Activated CD4-positive, CD25-positive, alpha-beta regulatory T cell treated with anti-CD3 and anti-CD28 coated beads, Interleukin-2, amount 50 U/mL, for 72 hours (primary cell): ENCODE measurements around the gene SART3.
"Not testable (repeated sequence)": the region's sequence is repeated elsewhere in the genome, so short reads cannot be mapped to it uniquely, and the experiment has no call there.

Experiments
- DNase-seq: peaks from one replicate; pipeline ENCODE4 v3.0.0; 2021

Gene SART3

DNA sequence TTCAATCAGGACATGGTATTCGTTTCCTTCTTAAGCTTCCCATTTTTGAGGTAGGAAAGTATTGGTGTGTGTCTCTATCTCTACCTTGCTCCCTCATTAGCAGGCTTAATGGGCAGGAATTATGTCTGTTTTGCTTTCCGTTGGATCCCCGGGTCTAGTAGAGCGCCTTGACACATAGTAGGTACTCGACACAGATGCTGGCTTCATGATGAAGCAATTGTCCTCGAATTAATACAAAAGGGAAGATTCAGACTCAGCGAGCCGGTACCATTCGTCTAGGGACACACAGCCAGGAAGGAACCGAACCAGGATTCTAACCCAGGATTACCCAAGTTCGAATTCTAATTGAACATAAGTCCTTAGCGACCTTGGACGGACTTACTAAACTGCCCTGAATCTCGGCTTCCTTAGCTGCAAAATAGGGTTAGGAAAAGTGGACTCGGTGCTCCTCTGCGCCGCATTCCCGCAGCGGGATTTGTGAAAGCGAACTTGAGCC is 927 bp upstream of the SART3 start:
- no peak for DNase-seq

DNA sequence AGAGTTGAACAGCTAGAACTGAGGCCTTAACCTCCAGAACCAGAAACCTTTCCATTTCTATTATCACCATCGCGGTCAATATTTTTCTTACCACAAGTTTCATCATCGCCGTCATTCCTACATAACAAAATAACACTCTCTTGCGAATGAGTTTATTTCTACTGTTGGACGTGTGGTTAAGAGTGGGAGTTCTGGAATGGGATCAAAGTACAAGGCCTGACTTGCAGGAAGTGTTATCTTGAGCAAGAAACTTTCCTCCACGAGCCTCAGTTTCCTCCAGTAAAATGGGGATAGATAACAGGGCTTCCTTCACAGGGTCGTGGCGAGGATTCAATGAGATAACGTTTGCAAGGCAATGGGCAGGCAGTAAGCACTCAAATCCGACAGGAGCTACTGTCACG is 652 bp downstream of the SART3 start:
- DNase-seq: no peak

DNA sequence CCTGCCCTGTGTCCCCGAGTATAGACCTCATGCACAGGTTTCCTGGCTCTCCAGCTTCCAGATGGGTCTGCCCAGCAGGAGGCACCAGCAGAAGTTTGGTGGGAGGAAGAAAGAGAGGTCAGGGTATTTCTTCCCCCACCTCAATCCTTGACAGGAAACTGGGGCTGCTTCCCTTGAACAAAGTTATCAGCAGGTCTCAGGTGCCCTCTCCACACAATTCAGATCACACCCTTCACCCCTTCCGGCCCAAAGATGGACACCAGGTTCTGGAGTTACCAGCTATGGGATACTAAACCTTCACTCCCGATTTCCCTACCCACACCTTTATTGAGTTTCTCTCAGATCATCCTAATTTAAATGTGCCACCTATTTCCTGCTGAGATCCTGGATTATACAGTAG is 1.2 kb downstream of the SART3 start:
- no peak for DNase-seq

DNA sequence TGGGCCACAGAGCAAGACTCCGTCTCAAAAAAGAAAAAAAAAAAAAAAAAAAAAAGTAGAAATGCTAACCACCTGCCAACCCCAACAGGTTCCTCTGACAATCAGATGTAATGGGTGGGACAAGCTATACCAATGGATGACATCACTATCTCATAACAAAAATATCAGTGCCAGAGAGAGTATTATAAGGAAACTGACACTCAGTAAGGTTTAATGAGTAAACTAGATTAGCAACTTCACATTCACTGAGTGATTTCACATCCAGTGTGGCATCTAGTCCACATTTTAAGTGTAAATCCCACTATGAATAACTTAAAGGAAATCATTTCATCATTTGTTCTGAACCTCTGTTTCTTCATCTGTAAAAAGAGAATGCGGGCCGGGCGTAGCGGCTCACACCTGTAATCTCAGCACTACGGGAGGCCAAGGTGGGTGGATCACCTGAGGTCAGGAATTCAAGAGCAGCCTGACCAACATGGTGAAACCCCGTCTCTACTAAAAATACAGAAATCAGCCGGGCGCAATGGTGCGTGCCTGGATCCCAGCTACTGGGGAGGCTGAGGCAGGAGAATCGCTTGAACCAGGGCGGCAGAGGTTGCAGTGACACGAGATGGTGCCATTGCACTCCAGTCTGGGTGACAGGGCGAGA is 1.8 kb downstream of the SART3 start:
- DNase-seq: no peak

DNA sequence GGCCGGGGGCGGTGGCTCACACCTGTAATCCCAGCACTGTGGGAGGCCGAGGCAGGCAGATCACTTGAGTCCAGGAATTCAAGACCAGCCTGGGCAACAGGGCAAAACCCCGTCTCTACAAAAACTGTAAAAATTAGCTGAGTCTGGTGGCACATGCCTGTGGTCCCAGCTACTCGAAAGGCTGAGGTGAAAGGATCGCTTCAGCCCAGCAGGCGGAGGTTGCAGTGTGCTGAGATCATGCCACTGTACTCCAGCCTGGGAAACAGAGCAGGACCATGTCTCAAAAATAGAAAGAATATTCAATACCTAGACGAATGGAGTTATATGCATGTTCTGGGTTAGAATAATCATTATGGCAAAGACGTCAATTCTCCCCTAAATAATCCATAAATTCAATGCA is 5.6 kb downstream of the SART3 start:
- DNase-seq: not testable (repeated sequence)

DNA sequence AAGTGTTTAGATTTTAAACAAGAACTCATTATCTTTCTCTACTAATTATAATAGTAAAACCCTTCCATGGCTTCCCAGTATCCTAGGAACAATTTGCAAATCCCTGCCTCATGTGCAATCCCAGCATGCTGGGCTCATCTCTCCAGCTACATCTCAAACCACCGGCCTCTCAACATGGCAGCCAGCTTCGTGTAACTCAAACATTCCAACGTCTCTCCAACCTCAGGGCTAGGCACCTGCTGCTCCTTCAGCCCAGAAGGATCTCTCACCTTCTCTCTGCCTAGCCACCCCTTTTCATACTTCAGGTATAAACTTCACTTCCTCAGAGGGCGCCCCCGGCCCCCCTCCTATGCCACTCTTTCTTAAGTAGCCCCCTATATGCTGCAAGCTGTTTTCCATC is 7.2 kb downstream of the SART3 start:
- no peak for DNase-seq

DNA sequence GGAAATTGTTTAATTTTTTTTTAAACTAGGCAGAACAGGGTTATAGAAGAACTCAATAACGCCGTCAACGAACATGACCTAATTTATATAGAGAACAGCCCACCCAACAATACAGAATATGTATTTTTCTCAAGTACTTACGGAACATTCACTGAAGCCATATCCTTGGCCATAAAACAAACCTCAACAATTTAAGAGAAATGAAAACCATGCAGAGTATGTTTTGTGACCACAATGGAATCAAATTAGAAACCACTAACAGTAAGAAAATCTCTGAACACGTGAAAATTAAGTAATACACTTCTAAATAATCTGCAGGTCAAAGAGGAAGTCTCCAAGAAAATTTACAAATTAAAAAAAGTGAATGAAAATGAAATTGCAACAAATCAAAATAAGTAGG is 9.4 kb downstream of the SART3 start:
- DNase-seq: no peak

DNA sequence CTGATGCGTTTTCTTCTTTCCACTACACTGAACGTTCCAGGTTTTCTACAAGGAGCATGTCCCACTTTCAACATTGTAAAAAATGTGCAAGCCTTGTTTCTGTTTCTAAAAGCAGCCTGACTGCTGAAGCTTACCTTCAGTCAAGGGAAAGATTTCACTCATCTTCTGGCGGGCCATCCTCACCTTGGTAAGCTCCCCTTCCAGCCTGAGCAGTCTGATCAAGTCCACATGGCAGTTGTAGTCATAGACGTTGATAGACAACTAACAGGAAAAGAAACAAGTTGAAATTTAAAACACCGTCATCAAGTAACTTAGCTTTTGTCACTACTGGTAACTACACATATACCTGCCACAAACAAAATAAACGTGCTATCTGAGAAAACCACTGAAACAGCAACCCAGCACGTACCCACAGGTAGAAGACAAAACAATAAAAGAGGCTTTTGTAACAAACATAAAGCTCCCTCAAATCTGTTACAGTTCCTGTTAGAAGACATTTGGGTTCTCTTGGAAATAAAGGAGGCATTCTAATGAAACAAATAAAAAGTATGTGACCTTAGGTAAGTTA is 11.9 kb downstream of the SART3 start:
- DNase-seq: no peak

DNA sequence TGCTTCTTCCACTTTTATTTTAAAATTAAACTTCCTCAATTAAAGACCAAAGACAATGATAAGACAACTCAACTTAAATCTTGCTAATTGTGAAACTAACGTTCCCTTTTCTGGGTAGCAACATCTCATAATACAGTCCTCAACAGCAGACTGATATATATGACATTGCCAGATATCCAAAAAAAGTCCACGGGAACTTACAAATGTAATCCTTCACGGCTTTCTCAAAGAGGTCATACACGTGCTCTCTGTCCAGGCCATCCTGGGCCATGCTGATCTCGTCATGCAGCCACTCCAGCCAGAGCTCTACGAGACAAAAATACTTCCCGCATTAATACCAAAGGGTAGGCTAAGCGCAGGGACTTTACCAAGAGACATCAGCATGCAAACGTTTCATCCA is 13.3 kb downstream of the SART3 start:
- DNase-seq: no peak

DNA sequence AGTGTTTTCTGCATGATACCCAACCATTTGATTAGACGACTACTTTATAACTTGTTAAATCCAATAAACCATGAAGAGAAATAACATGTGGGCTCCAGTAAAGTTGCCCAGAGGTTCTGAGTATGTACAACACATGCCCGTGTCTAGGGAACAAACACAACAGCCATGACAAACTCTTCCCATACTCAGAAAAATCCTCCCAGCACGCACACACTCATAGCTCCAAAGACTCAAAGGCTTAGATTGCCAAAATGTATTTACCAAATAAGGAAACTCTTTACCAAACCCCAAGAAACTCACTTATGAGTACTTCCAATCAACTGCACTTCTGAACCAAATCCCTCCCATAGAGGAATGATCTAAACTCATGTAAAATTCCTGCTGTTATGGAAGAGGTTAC is 17.3 kb downstream of the SART3 start:
- no peak for DNase-seq

DNA sequence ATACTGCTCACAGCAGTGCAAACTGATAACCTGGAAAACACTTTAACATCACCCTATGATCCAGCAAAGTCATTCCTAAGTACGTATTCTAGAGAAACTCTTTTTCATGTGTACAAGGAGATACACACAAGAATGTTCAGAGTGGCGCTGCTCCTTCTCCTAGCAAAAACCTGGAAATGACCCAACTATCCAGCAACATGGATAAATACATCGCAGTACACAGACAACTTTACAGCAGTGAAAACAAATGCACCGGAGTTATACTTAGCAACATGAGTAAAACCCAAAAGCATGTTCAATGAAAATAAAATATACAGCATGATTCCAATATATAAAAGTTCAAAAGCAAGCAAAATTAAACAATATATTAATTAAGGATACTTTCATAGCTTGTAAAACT is 18.7 kb downstream of the SART3 start:
- no peak for DNase-seq

DNA sequence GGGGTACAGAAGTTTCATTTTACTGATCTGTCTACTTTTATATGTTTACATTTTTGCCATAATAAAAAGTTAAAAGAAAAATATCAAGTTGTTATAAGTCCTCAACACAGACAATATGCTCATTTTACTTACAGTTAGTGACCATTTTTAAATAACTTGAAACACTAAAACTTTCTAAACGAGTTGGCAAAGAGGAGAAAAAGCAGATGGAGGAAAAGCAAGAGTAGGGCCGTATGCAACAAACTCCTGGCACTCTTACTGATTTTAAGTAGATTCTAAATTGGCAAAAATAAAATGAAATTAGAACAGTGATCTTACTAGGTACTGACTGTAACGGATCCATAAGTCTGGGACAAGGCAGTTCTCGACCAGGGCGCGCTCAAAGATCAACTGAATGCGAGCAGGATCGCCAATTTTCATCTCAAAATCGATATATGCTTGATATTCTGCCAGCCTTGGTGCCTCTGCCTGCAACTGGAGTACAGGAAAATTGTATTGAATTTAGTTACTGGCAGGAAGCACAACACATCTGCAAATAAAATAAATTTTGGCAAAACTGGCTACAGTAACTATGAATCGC is 22.3 kb downstream of the SART3 start:
- no peak for DNase-seq

DNA sequence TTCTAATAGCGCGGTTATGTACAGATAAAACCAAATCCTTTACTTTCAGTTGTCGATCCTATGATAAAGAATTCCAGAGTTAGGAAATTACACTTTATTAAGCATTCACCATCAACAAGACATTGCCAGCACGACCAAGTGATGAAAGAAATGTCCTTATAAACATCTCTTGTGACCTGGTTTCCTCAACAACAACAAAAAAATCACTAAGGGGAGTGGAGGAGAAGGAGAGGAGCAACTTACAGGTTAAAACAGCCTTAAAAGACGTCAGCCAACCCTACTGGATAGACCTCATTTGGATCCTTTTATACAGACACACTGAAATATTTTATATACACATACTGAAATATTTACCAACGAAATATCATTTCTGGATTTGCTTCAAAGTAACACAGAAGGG is 22.8 kb downstream of the SART3 start:
- DNase-seq: no peak

DNA sequence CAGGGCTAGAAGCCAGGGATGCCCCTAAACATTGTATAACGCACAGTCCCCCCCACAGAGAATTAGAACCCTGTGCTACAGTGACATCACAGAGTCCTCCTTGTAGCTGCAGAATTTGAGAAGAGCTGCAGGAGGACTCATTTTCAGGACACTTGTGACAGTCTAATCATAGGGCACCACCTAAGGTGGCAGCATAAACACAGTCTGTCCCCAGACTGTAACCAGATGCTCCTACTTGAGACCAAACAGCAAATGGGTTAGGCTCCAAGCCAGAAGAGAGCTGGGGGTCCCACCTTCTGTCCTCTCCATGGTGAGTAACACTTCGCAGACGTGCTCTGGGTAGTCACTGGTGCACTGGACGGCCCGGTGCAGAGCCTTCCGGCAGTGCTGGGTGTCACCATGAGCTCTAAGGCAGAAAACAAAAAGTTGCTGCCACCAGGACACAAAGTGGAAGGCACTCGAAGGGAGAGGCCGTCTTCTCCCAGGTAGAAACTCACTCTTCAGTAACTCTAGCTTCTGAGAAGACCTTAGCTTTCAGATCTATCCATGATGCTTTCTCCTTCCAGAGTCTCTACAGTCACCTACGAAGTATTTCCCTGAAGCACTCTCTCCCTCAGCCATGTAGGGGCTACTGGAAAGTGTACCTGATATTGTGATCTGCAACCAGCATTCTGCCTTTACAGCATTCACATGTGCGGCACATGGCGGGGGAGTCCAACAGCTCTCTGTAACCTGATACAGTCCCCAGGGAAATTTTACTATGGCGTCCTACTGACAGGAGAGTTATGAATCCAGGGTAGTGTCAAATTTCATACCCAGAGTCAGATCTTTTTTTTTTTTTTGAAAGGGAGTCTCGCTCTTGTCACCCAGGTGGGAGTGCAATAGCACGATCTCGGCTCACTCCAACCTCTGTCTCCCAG is 28.8 kb downstream of the SART3 start:
- DNase-seq: no peak

DNA sequence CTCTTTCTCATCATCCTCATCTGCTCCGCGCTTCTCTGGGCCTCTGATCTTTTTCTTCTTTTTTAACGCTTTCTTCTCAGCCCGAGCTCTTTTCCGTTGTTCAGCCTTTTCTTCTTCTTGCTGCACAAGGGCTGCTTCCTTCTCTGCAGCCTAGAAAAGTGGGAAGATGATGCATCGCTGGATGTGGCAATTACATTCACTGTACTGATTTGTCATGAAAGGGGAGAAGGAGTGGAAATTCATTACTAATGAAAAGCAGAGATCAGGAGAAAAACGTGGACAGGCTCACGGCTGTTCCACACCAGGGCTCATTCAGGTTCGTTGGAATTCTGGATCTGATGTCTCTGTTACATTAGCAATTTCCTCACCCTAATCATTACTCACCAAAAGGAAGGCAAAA is 30.8 kb downstream of the SART3 start:
- no peak for DNase-seq

DNA sequence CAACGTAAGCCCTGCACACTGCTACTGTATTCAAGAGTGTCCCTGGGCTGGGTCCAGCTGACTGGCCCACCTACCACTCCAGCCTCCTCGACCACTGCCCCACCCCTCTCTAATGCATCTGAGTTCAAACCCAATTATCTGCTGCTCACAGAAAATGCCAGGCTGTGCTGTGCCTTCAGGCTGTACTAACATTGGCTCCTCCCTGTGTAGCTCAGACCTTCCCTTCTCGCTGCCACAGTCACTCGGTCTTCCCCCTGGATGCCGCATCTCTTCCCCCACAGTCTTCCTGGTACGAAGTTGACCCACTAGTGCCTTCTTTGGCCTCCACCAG is 33.8 kb downstream of the SART3 start:
- no peak for DNase-seq

DNA sequence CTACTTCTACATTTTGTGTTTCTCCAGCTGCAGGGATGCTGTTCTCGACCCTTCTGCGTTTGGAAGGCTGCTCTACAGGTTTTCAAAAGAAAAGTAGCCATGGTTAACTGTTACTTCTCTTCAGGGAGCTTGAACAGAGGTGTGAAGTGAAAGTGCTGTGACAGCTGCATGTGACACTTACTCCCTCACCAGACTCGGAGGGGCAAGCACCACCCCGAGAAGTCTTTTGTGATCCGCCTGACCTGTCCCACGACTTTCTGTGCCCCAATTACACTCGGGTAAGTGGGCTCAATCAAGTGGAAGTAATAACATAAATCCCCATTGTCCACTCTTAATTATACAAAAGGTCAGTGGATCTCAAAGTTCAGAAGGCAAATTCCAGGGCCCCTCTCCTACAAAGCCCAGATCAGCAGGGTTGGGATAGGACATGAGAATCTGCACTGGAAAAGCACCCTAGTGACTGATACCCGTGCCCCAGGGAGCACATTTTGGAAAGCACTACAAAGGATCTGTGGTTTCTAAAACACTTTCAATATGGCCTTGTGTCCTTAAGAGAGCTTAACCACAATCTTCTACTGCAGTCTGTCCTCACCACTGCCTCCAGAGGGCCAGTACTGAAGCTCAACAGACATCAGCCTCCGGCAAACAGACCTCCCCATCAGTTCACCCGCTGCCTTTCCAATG is 34.3 kb downstream of the SART3 start:
- DNase-seq: no peak

DNA sequence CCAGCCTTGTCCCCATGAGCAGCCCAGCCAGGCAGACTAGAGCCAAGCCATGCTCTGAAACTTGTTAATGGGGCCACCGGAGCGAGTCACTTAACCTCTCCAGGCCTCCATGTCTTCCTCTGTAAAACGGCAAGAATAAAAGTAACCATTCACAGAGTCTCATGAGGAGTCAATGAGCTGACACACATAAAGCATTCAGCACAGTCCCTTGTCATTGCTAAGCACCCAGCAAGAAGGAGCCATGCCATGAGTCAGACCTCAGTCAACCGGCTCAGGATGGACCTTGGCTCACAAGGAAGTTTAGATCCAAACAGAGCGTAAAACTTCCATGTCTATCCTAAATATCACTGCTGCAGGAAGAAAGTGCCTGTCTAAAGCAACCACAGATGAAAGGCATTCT is 35.3 kb downstream of the SART3 start:
- no peak for DNase-seq

DNA sequence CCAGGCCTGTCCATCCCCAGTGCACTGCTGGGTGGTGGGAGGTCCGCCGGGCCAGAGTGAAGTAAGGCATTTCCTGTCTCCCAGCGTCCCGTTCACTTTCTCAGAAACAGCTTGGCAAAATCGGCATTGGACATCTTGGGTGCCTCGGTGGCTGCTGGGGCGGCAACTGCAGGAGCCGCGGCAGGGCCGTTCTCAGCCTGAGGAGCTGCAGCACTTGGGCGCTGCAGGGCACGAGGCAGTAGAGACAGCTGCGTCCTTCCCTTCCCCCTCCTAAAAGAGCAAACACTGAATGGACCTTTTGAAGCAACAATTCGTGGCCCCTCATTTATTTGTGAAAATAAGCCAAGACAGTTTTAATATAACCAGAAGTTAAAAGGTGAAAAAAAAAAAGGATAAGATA is 37.6 kb downstream of the SART3 start:
- DNase-seq: no peak

DNA sequence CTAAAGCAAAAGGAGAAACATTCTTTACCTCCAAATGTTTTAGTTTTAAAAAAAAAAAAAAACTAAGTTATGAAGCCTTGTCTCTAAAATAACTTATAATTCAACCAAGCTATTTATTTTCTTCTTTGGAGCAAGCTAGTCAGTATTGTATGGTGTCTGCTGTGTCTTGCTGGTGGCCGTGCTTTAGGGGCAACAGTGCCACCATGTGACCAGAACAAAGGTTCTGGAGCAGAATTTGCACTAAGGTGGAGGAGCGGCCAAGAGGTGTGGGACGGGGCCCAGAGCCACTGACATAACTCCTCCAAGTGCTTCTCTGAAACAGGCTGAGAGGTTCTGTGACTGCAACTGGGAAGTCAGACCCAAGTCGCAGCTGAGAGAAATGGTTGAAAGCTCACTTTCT is 41.4 kb downstream of the SART3 start:
- no peak for DNase-seq

DNA sequence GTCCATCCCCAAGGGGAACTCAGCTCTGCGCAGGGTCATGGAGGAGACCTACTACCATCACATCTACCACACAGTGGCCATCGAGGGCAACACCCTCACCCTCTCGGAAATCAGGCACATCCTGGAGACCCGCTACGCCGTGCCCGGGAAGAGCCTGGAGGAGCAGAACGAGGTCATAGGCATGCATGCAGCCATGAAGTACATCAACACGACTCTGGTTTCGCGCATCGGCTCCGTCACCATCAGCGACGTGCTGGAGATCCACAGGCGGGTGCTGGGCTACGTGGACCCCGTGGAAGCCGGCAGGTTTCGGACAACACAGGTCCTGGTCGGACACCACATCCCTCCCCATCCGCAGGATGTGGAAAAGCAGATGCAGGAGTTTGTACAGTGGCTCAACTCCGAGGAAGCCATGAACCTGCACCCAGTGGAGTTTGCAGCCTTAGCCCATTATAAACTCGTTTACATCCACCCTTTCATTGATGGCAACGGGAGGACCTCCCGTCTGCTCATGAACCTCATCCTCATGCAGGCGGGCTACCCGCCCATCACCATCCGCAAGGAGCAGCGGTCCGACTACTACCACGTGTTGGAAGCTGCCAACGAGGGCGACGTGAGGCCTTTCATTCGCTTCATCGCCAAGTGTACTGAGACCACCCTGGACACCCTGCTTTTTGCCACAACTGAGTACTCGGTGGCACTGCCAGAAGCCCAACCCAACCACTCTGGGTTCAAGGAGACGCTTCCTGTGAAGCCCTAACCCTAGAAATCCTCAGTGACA is 42.1 kb downstream of the SART3 start:
- no peak for DNase-seq

DNA sequence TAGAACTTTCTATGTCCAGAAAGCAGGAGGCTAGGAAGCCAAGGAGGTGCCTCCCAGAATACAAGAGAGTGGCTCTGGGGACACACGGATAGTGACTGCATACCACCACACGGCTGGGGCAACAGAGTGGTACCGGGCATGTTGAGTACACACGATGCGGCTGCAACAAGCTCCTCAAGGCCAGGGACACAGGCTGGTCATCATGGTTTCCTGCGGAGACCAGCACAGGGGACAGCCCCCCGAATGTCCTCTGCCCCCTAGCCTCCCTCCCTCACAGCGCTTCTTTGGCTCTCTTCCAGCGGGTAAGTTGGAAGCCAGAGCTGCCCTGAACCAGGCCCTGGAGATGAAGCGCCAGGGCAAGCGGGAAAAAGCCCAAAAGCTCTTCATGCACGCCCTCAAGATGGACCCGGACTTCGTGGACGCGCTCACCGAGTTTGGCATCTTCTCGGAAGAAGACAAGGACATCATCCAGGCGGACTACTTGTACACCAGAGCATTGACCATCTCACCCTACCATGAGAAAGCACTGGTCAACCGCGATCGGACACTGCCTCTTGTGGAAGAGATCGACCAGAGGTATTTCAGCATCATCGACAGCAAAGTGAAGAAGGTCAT is 42.8 kb downstream of the SART3 start:
- DNase-seq: no peak
